ENCODE results near the gene ICAM3.

- TF ChIP-seq CTCF (IDR thresholded peaks at IDR 0.05) (no peak), POLR2A (IDR thresholded peaks at IDR 0.05; ENCODE audit: low read depth) (no peak), POLR2AphosphoS5 (IDR thresholded peaks at IDR 0.05) (no peak), EP300 (IDR thresholded peaks at IDR 0.05) (no peak)
Measured at GRCh38 chr19:10294368-10294697, 45.1 kb downstream of the ICAM3 start.

Data from esophagus muscularis mucosa (tissue), 4 donors.